H9 (cell line): ENCODE results near the gene CREB5. TPM values are rescaled to one million over a fixed set of nuclear protein-coding genes. Genes with fewer than 3 reads are reported as not detected.

Source experiments
- DNase-seq: peaks from one replicate; pipeline ENCODE4 v3.0.0-alpha.2; 2017
- H2AFZ ChIP-seq: one replicate; pipeline ENCODE4 v1.6.1; 2013; ENCODE audit warnings: mild to moderate bottlenecking, low read length, control low read depth, moderate library complexity
- H2AK5ac ChIP-seq: 2 replicates; pipeline ENCODE4 v1.6.1; 2013; ENCODE audit warnings: low read length, control low read depth, mixed read lengths; ENCODE audit not compliant: insufficient read length
- H2BK120ac ChIP-seq: one replicate; pipeline ENCODE4 v1.6.1; 2013; ENCODE audit warnings: low read depth, mild to moderate bottlenecking, low read length, control low read depth, inconsistent platforms; ENCODE audit not compliant: poor library complexity, severe bottlenecking
- H2BK12ac ChIP-seq: 2 replicates; pipeline ENCODE4 v1.6.1; 2013; ENCODE audit warnings: low read length, control low read depth, mixed read lengths, low read depth; ENCODE audit not compliant: insufficient read length
- H2BK15ac ChIP-seq: 2 replicates; pipeline ENCODE4 v1.6.1; 2013; ENCODE audit warnings: low read depth, low read length, control low read depth
- H2BK20ac ChIP-seq: one replicate; pipeline ENCODE4 v1.6.1; 2013; ENCODE audit warnings: low read depth, mild to moderate bottlenecking, low read length, control low read depth, inconsistent platforms; ENCODE audit not compliant: poor library complexity, severe bottlenecking
- H2BK5ac ChIP-seq: 2 replicates; pipeline ENCODE4 v1.6.1; 2013; ENCODE audit warnings: low read length, control low read depth, mixed read lengths; ENCODE audit not compliant: insufficient read length
- H3K14ac ChIP-seq: 2 replicates; pipeline ENCODE4 v1.6.1; 2013; ENCODE audit warnings: low read length, control low read depth; ENCODE audit not compliant: insufficient read depth
- H3K18ac ChIP-seq: 2 replicates; pipeline ENCODE4 v1.6.1; 2013; ENCODE audit warnings: low read depth, mild to moderate bottlenecking, mixed read lengths, low read length, control low read depth; ENCODE audit not compliant: insufficient read length
- H3K23ac ChIP-seq: 2 replicates; pipeline ENCODE4 v1.6.1; 2013; ENCODE audit warnings: low read length, control low read depth, mixed read lengths, low read depth; ENCODE audit not compliant: insufficient read length
- H3K23me2 ChIP-seq: 2 replicates; pipeline ENCODE4 v1.6.1; 2013; ENCODE audit warnings: low read depth, mild to moderate bottlenecking, mixed read lengths, low read length, control low read depth; ENCODE audit not compliant: insufficient read length, poor library complexity, severe bottlenecking
- H3K27ac ChIP-seq: 2 replicates; pipeline ENCODE4 v1.5.1; 2013; ENCODE audit warnings: low read length, control low read depth, mixed read lengths, low read depth; ENCODE audit not compliant: insufficient read length
- H3K27me3 ChIP-seq: 2 replicates; pipeline ENCODE4 v1.6.1; 2013; ENCODE audit warnings: low read length, control low read depth, inconsistent platforms; ENCODE audit not compliant: insufficient read depth
- H3K4ac ChIP-seq: 2 replicates; pipeline ENCODE4 v1.6.1; 2013; ENCODE audit warnings: low read depth, mild to moderate bottlenecking, control low read depth, inconsistent platforms, low read length, moderate library complexity
- H3K4me1 ChIP-seq: 2 replicates; pipeline ENCODE4 v1.6.1; 2013; ENCODE audit warnings: low read length, control low read depth, inconsistent platforms; ENCODE audit not compliant: insufficient read depth
- H3K4me2 ChIP-seq: 2 replicates; pipeline ENCODE4 v1.6.1; 2013; ENCODE audit warnings: low read length, control low read depth, mixed read lengths; ENCODE audit not compliant: insufficient read length, insufficient read depth
- H3K56ac ChIP-seq: 2 replicates; pipeline ENCODE4 v1.6.1; 2013; ENCODE audit warnings: low read depth, mild to moderate bottlenecking, mixed read lengths, low read length, control low read depth; ENCODE audit not compliant: insufficient read length
- H3K79me1 ChIP-seq: 2 replicates; pipeline ENCODE4 v1.6.1; 2013; ENCODE audit warnings: low read depth, mild to moderate bottlenecking, moderate library complexity, low read length, control low read depth, inconsistent platforms; ENCODE audit not compliant: insufficient read depth, poor library complexity, severe bottlenecking
- H3K79me2 ChIP-seq: 2 replicates; pipeline ENCODE4 v1.6.1; 2013; ENCODE audit warnings: low read length, control low read depth, inconsistent platforms; ENCODE audit not compliant: insufficient read depth
- H3K9ac ChIP-seq: 2 replicates; pipeline ENCODE4 v1.6.1; 2013; ENCODE audit warnings: low read length, control low read depth, mixed read lengths; ENCODE audit not compliant: insufficient read length; ENCODE audit errors: extremely low read depth
- H3K9me3 ChIP-seq: one replicate; pipeline ENCODE4 v1.6.1; 2013; ENCODE audit warnings: low read depth, low read length, inconsistent platforms; ENCODE audit not compliant: control insufficient read depth
- H3T11ph ChIP-seq: one replicate; pipeline ENCODE4 v1.6.1; 2013; ENCODE audit warnings: mild to moderate bottlenecking, low read length, control low read depth, inconsistent platforms
- H4K20me1 ChIP-seq: one replicate; pipeline ENCODE4 v1.6.1; 2013; ENCODE audit not compliant: control insufficient read depth, insufficient read length, insufficient read depth
- H4K5ac ChIP-seq: 2 replicates; pipeline ENCODE4 v1.6.1; 2013; ENCODE audit warnings: low read depth, mild to moderate bottlenecking, mixed read lengths, low read length, control low read depth; ENCODE audit not compliant: insufficient read length
- H4K8ac ChIP-seq: replicated peaks from 2 replicates; pipeline ENCODE4 v1.6.1; 2013; ENCODE audit warnings: low read length, control low read depth, mixed read lengths, low read depth; ENCODE audit not compliant: insufficient read length
- H4K91ac ChIP-seq: 2 replicates; pipeline ENCODE4 v1.6.1; 2013; ENCODE audit warnings: low read depth, mild to moderate bottlenecking, moderate library complexity, mixed read lengths, low read length, control low read depth; ENCODE audit not compliant: insufficient read length
- H3K27ac Mint-ChIP-seq, 3 experiments: 2 replicates in 2 of 3; 3 replicates in 1 of 3; pipeline ENCODE4 v1.8.0; 2020 to 2021; ENCODE audit warnings: mixed read lengths in 3 of 3, mild to moderate bottlenecking in 1 of 3, moderate library complexity in 1 of 3
- H3K27me3 Mint-ChIP-seq: 2 replicates; pipeline ENCODE4 v1.8.0; 2021; ENCODE audit warnings: low read depth, mild to moderate bottlenecking, moderate library complexity, mixed read lengths
- H3K36me3 Mint-ChIP-seq, 3 experiments: 2 replicates in 2 of 3; 3 replicates in 1 of 3; pipeline ENCODE4 v1.8.0; 2020 to 2021; ENCODE audit warnings: low read depth in 3 of 3, mixed read lengths in 3 of 3; ENCODE audit not compliant: insufficient read depth in 1 of 3
- H3K4me1 Mint-ChIP-seq, 2 experiments: 2 replicates each; pipeline ENCODE4 v1.8.0; 2020; ENCODE audit warnings: mixed read lengths in 2 of 2
- H3K4me3 Mint-ChIP-seq, 2 experiments: 2 replicates in 1 of 2; 3 replicates in 1 of 2; pipeline ENCODE4 v1.8.0; 2020 to 2021; ENCODE audit warnings: mild to moderate bottlenecking in 2 of 2, mixed read lengths in 2 of 2, moderate library complexity in 1 of 2
- H3K9me3 Mint-ChIP-seq, 2 experiments: 2 replicates in 1 of 2; 3 replicates in 1 of 2; pipeline ENCODE4 v1.8.0; 2020; ENCODE audit warnings: mild to moderate bottlenecking in 2 of 2, mixed read lengths in 2 of 2, moderate library complexity in 1 of 2
- CTCF ChIP-seq: fragments of 200-600 bp; sonication (generic); conservative IDR thresholded peaks from 3 replicates; pipeline ENCODE4 v1.8.0; 2021; ENCODE audit warnings: antibody characterized with exemption, mild to moderate bottlenecking
- WGBS: extraction: QIAGEN DNeasy Blood & Tissue Kit; methylation state at CpG from one replicate; pipeline ENCODE4 v1.1.7; 2013; ENCODE audit warnings: missing lambda C conversion rate, low lambda C conversion rate, mixed read lengths; ENCODE audit not compliant: insufficient read length; ENCODE audit errors: extremely low coverage; 5-methylcytosine and 5-hydroxymethylcytosine counted together
- total RNA-seq: library from RNA; stranded (reverse); gene quantifications from 2 replicates; pipeline ENCODE4 v1.2.1, GENCODE V29; 2021

The CREB5 gene
- total RNA-seq, 1 experiment from 2014 or later: 4.0 TPM

- Mint-ChIP-seq H3K4me1 (peaks cover 7 to 10% of the 10 kb centered on the region in 2 experiments), H3K27me3 (peaks cover 28% of the 10 kb centered on the region), H3K4me3 (peak overlapping the region; percentile 80 to 84), H3K27ac (no peak overlapping the region), H3K9me3 (0 out of 5 replicates have a peak, but pooled peaks cover 0 to 2% of the 10 kb centered on the region in 2 experiments), H3K36me3 (peaks cover 0 to 2% (median 0%) of the 10 kb centered on the region in 3 experiments; a peak in 1 of 7 replicates)
- H2AK5ac ChIP-seq: no peak overlapping the region
- H3K27ac ChIP-seq: no peak overlapping the region
- H4K5ac ChIP-seq: no peak overlapping the region
- no peak overlapping the region for H3K9ac ChIP-seq
- no peak overlapping the region for H2BK120ac ChIP-seq
- peak overlapping the region; percentile 44 for H3K4me2 ChIP-seq
- H4K20me1 ChIP-seq: no peaks in the 10 kb centered on the region
- no peak overlapping the region for H2AFZ ChIP-seq
- peak overlapping the region; percentile 77; the same call in 1 of the 2 replicates for H3K14ac ChIP-seq
- no peak overlapping the region for H3T11ph ChIP-seq
- H4K8ac ChIP-seq: no peak overlapping the region
- no peak overlapping the region for H3K18ac ChIP-seq
- H3K4ac ChIP-seq: no peak overlapping the region
- H2BK15ac ChIP-seq: no peak overlapping the region
- H3K23ac ChIP-seq: no peak overlapping the region
- H2BK12ac ChIP-seq: no peak overlapping the region
- H3K79me1 ChIP-seq: no peaks in the 10 kb centered on the region
- peak; percentile 92 for DNase-seq
- no peaks in the 10 kb centered on the region for H3K9me3 ChIP-seq
- no peak overlapping the region for H3K56ac ChIP-seq
- H3K27me3 ChIP-seq: no peaks in the 10 kb centered on the region
- no peaks in the 10 kb centered on the region for H3K4me1 ChIP-seq
- H2BK5ac ChIP-seq: no peak overlapping the region
- H3K79me2 ChIP-seq: no peaks in the 10 kb centered on the region
- no CpG with 5 or more reads among the region's 63 CpGs for WGBS
- peak; percentile 93 for TF ChIP-seq CTCF
- no peak overlapping the region for H4K91ac ChIP-seq
- H2BK20ac ChIP-seq: no peak overlapping the region
- no peaks in the 10 kb centered on the region for H3K23me2 ChIP-seq
Measured at GRCh38 chr7:28853834-28854749, 441.8 kb downstream of the CREB5 start.
